GM11168 (cell line): Measurements from ENCODE around the gene CWC15.
"Not testable (repeated sequence)": the region's sequence is repeated elsewhere in the genome, so short reads cannot be mapped to it uniquely, and the experiment has no call there.

Experiments used
- in situ Hi-C: fragments of 300-500 bp; cut with MboI; formaldehyde crosslinking; loops from one replicate; pipeline ENCODE4 v1.12.0; 2022; ENCODE audit warnings: low sequenced_read_pairs; ENCODE audit not compliant: unreplicated experiment

The CWC15 gene

GRCh38 chr11:94973099-94973968, at the start of gene CWC15, which contains the start of gene KDM4D:
Gene CWC15 (minus strand): TSS chr11:94973556. CDS start chr11:94972185, 1,371 bp downstream.
Gene KDM4D (plus strand): TSS chr11:94973709. CDS start chr11:94997373, 23,664 bp downstream.
- in situ Hi-C loops = no loop called here

GRCh38 chr11:95021468-95021867, 48.1 kb upstream of the CWC15 start:
- in situ Hi-C loops = not testable (repeated sequence)

- in situ Hi-C loops = no loop called here
Measured at GRCh38 chr11:95016139-95016538, 42.8 kb upstream of the CWC15 start.

GRCh38 chr11:95014184-95014821, 40.9 kb upstream of the CWC15 start:
- in situ Hi-C loops = no loop called here

- in situ Hi-C loops = no loop called here
Measured at GRCh38 chr11:95011376-95011775, 38.0 kb upstream of the CWC15 start.

GRCh38 chr11:95005642-95006041, 32.3 kb upstream of the CWC15 start:
- in situ Hi-C loops = no loop called here

- in situ Hi-C loops = no loop called here
Measured at GRCh38 chr11:95003716-95004115, 30.4 kb upstream of the CWC15 start.

- in situ Hi-C loops = no loop called here
Measured at GRCh38 chr11:94998285-94998684, 24.9 kb upstream of the CWC15 start.

- in situ Hi-C loops = no loop called here
Measured at GRCh38 chr11:94997437-94997836, 24.1 kb upstream of the CWC15 start.

GRCh38 chr11:94993400-94993943, 20.1 kb upstream of the CWC15 start:
- in situ Hi-C loops = no loop called here

GRCh38 chr11:94988748-94989147, 15.4 kb upstream of the CWC15 start:
- in situ Hi-C loops = no loop called here

GRCh38 chr11:94987378-94987777, 14.0 kb upstream of the CWC15 start:
- in situ Hi-C loops = no loop called here

- in situ Hi-C loops = no loop called here
Measured at GRCh38 chr11:94975599-94975998, 2.2 kb upstream of the CWC15 start.

GRCh38 chr11:94974178-94974577, 822 bp upstream of the CWC15 start:
- in situ Hi-C loops = no loop called here

GRCh38 chr11:94972700-94973098, 657 bp downstream of the CWC15 start:
- in situ Hi-C loops = no loop called here

GRCh38 chr11:94968334-94968958, 4.9 kb downstream of the CWC15 start:
- in situ Hi-C loops = no loop called here

- in situ Hi-C loops = no loop called here
Measured at GRCh38 chr11:94964934-94965333, 8.4 kb downstream of the CWC15 start.

GRCh38 chr11:94961255-94961654, 12.1 kb downstream of the CWC15 start:
- in situ Hi-C loops = no loop called here

GRCh38 chr11:94960488-94960887, 12.9 kb downstream of the CWC15 start:
- in situ Hi-C loops = no loop called here

GRCh38 chr11:94959179-94959578, 14.2 kb downstream of the CWC15 start:
- in situ Hi-C loops = no loop called here
